MM.1S (cell line): ENCODE data around the gene ZNF266.

Experiments
- DNase-seq: peaks from one replicate; pipeline ENCODE4 v3.0.0-alpha.2; 2015
- H2AFZ ChIP-seq: fragments of 300-600 bp; sonication (generic); 2 replicates; pipeline ENCODE4 v1.6.0; 2016; ENCODE audit warnings: antibody characterized with exemption, low read length
- H3F3A ChIP-seq: fragments of 300-600 bp; sonication (generic); 2 replicates; pipeline ENCODE4 v1.6.1; 2016; ENCODE audit warnings: mild to moderate bottlenecking, antibody characterized with exemption, low read length, moderate library complexity, mixed read lengths; ENCODE audit not compliant: insufficient read depth
- H3K27ac ChIP-seq: fragments of 300-600 bp; sonication (generic); 2 replicates; pipeline ENCODE4 v1.5.1; 2016; ENCODE audit warnings: mild to moderate bottlenecking, low read length
- H3K27me3 ChIP-seq: fragments of 300-600 bp; sonication (generic); replicated peaks from 2 replicates; pipeline ENCODE4 v1.6.0; 2016; ENCODE audit warnings: low read length; ENCODE audit not compliant: insufficient read depth
- H3K36me3 ChIP-seq: fragments of 300-600 bp; sonication (generic); replicated peaks from 2 replicates; pipeline ENCODE4 v1.6.1; 2016; ENCODE audit warnings: mild to moderate bottlenecking, low read length, mixed read lengths; ENCODE audit not compliant: insufficient read depth
- H3K4me1 ChIP-seq: fragments of 300-600 bp; sonication (generic); 2 replicates; pipeline ENCODE4 v1.6.1; 2016; ENCODE audit warnings: low read length, mixed read lengths
- H3K4me2 ChIP-seq: fragments of 300-600 bp; sonication (generic); 2 replicates; pipeline ENCODE4 v1.6.0; 2016; ENCODE audit warnings: low read depth, low read length
- H3K4me3 ChIP-seq: fragments of 300-600 bp; sonication (generic); 2 replicates; pipeline ENCODE4 v1.5.1; 2016; ENCODE audit warnings: low read length, mixed read lengths
- H3K79me2 ChIP-seq: fragments of 300-600 bp; sonication (generic); 2 replicates; pipeline ENCODE4 v1.6.1; 2016; ENCODE audit warnings: mixed run types, low read length, mixed read lengths
- H3K9ac ChIP-seq: fragments of 300-600 bp; sonication (generic); 2 replicates; pipeline ENCODE4 v1.6.1; 2016; ENCODE audit warnings: low read length, mixed read lengths
- H3K9me2 ChIP-seq: fragments of 300-600 bp; sonication (generic); replicated peaks from 2 replicates; pipeline ENCODE4 v1.6.1; 2016; ENCODE audit warnings: mild to moderate bottlenecking, low read length, mixed read lengths; ENCODE audit not compliant: insufficient read depth
- H3K9me3 ChIP-seq: fragments of 300-600 bp; sonication (generic); replicated peaks from 2 replicates; pipeline ENCODE4 v1.6.1; 2016; ENCODE audit warnings: mild to moderate bottlenecking, low read length, mixed read lengths; ENCODE audit not compliant: insufficient read depth
- H4K20me1 ChIP-seq: fragments of 300-600 bp; sonication (generic); 2 replicates; pipeline ENCODE4 v1.6.1; 2016; ENCODE audit warnings: mild to moderate bottlenecking, low read length, moderate library complexity, mixed read lengths; ENCODE audit not compliant: insufficient read depth
- EZH2 ChIP-seq: fragments of 300-600 bp; sonication (generic); optimal IDR thresholded peaks from 2 replicates; pipeline ENCODE3; 2017; ENCODE audit warnings: low read depth, mild to moderate bottlenecking, antibody characterized with exemption, low read length, mixed read lengths
- EZH2phosphoT487 ChIP-seq: fragments of 300-600 bp; sonication (generic); IDR thresholded peaks from 2 replicates; pipeline ENCODE4 v1.6.1; 2018; ENCODE audit warnings: antibody characterized with exemption, low read length
- TF ChIP-seq, protein P1 (sequence below): fragments of 300-600 bp; sonication (generic); IDR thresholded peaks from 2 replicates; pipeline ENCODE4 v1.5.1; 2016; ENCODE audit warnings: antibody characterized with exemption, low read length, mixed read lengths

Gene ZNF266

GRCh38 chr19:9370738-9371619, 64.4 kb downstream of the ZNF266 start:
- Histone ChIP-seq H4K20me1 (no peaks in the 10 kb centered on the region), H3K27ac (no peak overlapping the region), H3K36me3 (no peaks in the 10 kb centered on the region), H3K9ac (no peak overlapping the region), H3K4me1 (no peaks in the 10 kb centered on the region), H3K4me2 (no peak overlapping the region), H3K9me2 (no peaks in the 10 kb centered on the region), H2AFZ (no peak overlapping the region), H3K4me3 (no peak overlapping the region), H3F3A (no peaks in the 10 kb centered on the region; the same call in 1 of the 2 replicates), H3K27me3 (no peaks in the 10 kb centered on the region), H3K79me2 (no peaks in the 10 kb centered on the region), H3K9me3 (no peaks in the 10 kb centered on the region)
- TF ChIP-seq, protein P1, sequence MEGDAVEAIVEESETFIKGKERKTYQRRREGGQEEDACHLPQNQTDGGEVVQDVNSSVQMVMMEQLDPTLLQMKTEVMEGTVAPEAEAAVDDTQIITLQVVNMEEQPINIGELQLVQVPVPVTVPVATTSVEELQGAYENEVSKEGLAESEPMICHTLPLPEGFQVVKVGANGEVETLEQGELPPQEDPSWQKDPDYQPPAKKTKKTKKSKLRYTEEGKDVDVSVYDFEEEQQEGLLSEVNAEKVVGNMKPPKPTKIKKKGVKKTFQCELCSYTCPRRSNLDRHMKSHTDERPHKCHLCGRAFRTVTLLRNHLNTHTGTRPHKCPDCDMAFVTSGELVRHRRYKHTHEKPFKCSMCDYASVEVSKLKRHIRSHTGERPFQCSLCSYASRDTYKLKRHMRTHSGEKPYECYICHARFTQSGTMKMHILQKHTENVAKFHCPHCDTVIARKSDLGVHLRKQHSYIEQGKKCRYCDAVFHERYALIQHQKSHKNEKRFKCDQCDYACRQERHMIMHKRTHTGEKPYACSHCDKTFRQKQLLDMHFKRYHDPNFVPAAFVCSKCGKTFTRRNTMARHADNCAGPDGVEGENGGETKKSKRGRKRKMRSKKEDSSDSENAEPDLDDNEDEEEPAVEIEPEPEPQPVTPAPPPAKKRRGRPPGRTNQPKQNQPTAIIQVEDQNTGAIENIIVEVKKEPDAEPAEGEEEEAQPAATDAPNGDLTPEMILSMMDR: no peak
- TF ChIP-seq EZH2 (no peak), EZH2phosphoT487 (no peak)
- no peak for DNase-seq

GRCh38 chr19:9362905-9363304, 72.5 kb downstream of the ZNF266 start, which contains the start of gene ZNF177:
ZNF177 (plus strand) TSS chr19:9363013; CDS start chr19:9378312, 15,299 bp downstream.
- H3K79me2 ChIP-seq: no peaks in the 10 kb centered on the region
- H3K9me3 ChIP-seq: no peaks in the 10 kb centered on the region
- H3K4me1 ChIP-seq: no peaks in the 10 kb centered on the region
- H3K27ac ChIP-seq: no peak within 1 kb of the TSS
- no peak for DNase-seq
- TF ChIP-seq EZH2: no peak
- TF ChIP-seq EZH2phosphoT487: no peak
- TF ChIP-seq, protein P1: no peak
- H3K9ac ChIP-seq: no peak within 1 kb of the TSS
- no peak within 1 kb of the TSS for H2AFZ ChIP-seq
- H3K4me2 ChIP-seq: no peak within 1 kb of the TSS
- H4K20me1 ChIP-seq: no peaks in the 10 kb centered on the region
- no peaks in the 10 kb centered on the region for H3F3A ChIP-seq
- no peaks in the 10 kb centered on the region for H3K27me3 ChIP-seq
- no peaks in the 10 kb centered on the region for H3K36me3 ChIP-seq
- no peaks in the 10 kb centered on the region for H3K9me2 ChIP-seq
- H3K4me3 ChIP-seq: no peak within 1 kb of the TSS
